ENCODE measurements around the gene C4orf36. TPM values are rescaled to one million over a fixed set of nuclear protein-coding genes. Genes with fewer than 3 reads are reported as not detected.
A peak's percentile ranks its signal among the peaks of the same experiment; 100 is the strongest.
"Not testable (repeated sequence)": the region's sequence is repeated elsewhere in the genome, so short reads cannot be mapped to it uniquely, and the experiment has no call there.

The C4orf36 gene
- total RNA-seq, 1 experiment from 2014 or later, result not detected

- DNase-seq (ENCODE audit: low read depth), result no peak
Measured at GRCh38 chr4:86917212-86918039, 25.2 kb upstream of the C4orf36 start.

GRCh38 chr4:86916392-86916791 is 24.2 kb upstream of the C4orf36 start:
- DNase-seq (ENCODE audit: low read depth), result no peak

GRCh38 chr4:86910820-86911684 is 18.8 kb upstream of the C4orf36 start:
- DNase-seq (ENCODE audit: low read depth), result no peak

GRCh38 chr4:86910369-86910768 is 18.1 kb upstream of the C4orf36 start:
- DNase-seq (ENCODE audit: low read depth), result no peak

- no peak for DNase-seq (ENCODE audit: low read depth)
Measured at GRCh38 chr4:86909546-86910295, 17.5 kb upstream of the C4orf36 start.

GRCh38 chr4:86908251-86908657 is 16.0 kb upstream of the C4orf36 start:
- no peak for DNase-seq (ENCODE audit: low read depth)

GRCh38 chr4:86901864-86902263 is 9.6 kb upstream of the C4orf36 start:
- DNase-seq (ENCODE audit: low read depth), result no peak

- DNase-seq (ENCODE audit: low read depth), result no peak
Measured at GRCh38 chr4:86898562-86898961, 6.3 kb upstream of the C4orf36 start.

- no peak for DNase-seq (ENCODE audit: low read depth)
Measured at GRCh38 chr4:86896596-86896995, 4.4 kb upstream of the C4orf36 start.

GRCh38 chr4:86895692-86896488 is 3.7 kb upstream of the C4orf36 start:
- DNase-seq (ENCODE audit: low read depth), result peak; percentile 52

GRCh38 chr4:86894455-86894854 is 2.2 kb upstream of the C4orf36 start:
- no peak for DNase-seq (ENCODE audit: low read depth)

GRCh38 chr4:86893136-86893535 is 914 bp upstream of the C4orf36 start:
- no peak for DNase-seq (ENCODE audit: low read depth)

GRCh38 chr4:86892636-86892960 is 376 bp upstream of the C4orf36 start:
- no peak for DNase-seq (ENCODE audit: low read depth)

- no peak for DNase-seq (ENCODE audit: low read depth)
Measured at GRCh38 chr4:86890790-86891189, 1.4 kb downstream of the C4orf36 start.

- DNase-seq (ENCODE audit: low read depth), result no peak
Measured at GRCh38 chr4:86879641-86880040, 12.6 kb downstream of the C4orf36 start.

- DNase-seq (ENCODE audit: low read depth), result no peak
Measured at GRCh38 chr4:86878640-86879039, 13.6 kb downstream of the C4orf36 start.

- no peak for DNase-seq (ENCODE audit: low read depth)
Measured at GRCh38 chr4:86876894-86877685, 15.1 kb downstream of the C4orf36 start.

GRCh38 chr4:86875436-86875835 is 16.8 kb downstream of the C4orf36 start:
- DNase-seq (ENCODE audit: low read depth), result not testable (repeated sequence)

GRCh38 chr4:86872135-86872534 is 20.1 kb downstream of the C4orf36 start:
- DNase-seq (ENCODE audit: low read depth), result no peak

GRCh38 chr4:86870442-86871069 is 21.7 kb downstream of the C4orf36 start:
- no peak for DNase-seq (ENCODE audit: low read depth)

Data from LHCN-M2 (cell line).